Forelimb muscle (tissue), 1 donor: ENCODE results near the gene MIXL1. TPM values are rescaled to one million over a fixed set of nuclear protein-coding genes. Genes with fewer than 3 reads are reported as not detected.
"Not testable (repeated sequence)": the region's sequence is repeated elsewhere in the genome, so short reads cannot be mapped to it uniquely, and the experiment has no call there.

Experiments used
- DNase-seq: peaks from one replicate; pipeline ENCODE4 v3.0.0-alpha.2; 2013; ENCODE audit warnings: low read depth
- polyA plus RNA-seq: library from polyadenylated mRNA; unstranded; fragments of 120-200 nt; gene quantifications from one replicate; pipeline ENCODE4 v1.2.1, GENCODE V29; 2013; ENCODE audit not compliant: insufficient read length

The MIXL1 gene
- polyA plus RNA-seq, 1 donor = 0.44 TPM

DNA sequence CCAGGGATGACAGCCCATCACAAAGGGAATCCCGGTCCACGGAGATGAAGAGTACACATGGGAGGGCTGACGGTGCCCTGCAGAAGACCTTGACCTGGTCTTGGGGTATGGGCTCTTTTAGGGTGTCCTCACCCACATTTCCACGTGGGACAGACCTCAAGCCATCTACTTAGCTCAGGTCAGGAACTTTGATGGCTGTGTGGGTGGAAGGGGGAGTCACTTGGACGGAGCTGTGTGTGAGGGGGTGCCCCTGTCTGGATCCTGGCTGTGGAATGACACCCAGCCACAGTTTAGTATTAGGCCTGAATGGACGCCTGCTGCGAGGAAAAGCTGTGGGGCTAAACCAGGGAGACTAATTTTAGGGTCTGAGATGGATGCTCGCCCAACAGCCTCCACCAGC, 10.9 kb upstream of the MIXL1 start:
- no peak for DNase-seq

DNA sequence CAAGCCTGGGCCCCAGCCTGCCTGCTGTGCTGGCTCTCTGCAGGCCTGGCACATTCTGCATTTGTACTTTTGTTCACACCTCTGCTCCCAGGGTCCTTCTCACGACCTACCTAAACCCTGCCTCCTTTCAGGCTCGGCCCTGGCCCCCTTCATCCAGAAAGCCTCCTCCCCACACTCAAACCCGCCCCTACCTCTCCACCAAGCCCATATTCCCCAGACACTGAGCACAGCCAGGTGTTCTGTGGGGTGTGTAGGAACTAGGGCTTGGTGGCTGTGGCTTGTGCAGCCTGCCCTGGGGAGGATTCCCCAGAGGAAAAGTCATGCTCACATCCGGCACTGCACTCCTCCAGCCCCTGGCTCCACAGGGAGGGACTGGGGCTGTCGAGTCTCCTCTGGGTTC, 8.2 kb upstream of the MIXL1 start:
- no peak for DNase-seq

DNA sequence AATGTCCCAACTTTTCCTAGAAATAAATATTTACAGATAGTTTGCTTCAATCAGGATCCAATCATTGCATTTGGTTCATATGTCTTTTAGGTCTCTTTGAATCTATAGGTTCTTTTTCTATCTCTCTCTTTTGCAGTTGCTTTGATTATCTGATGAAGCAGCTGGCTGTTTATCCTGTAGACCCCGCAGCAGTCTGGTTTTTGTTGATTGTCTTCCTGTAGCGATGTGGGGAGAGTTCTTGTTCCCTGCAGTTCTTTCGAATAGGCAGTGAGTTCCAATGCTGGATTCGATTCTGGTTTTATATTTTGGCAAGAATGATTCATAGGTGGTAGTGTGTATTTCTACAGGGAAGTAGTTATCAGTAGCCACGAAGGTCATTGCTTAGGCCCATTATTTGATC, 7.4 kb upstream of the MIXL1 start:
- DNase-seq = no peak

DNA sequence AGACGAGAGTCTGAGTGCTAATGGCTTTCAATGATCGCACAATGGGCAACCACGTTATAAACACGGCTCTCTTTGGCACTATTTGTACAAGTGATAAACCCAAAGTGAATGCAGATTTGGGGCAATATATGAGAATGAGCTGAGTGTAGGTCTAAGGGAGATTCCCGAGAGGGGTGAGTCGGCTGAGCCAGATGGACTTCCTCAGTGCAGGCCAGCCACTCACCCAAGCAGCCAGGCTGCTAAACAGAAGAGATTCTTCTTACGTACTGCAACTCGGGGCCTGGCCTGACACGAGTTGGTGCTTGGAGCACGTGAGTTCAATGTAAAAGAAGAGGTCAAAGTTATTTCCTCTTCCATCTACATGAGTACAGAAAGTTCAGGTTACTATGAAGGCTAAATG, 6.2 kb upstream of the MIXL1 start:
- DNase-seq = no peak

DNA sequence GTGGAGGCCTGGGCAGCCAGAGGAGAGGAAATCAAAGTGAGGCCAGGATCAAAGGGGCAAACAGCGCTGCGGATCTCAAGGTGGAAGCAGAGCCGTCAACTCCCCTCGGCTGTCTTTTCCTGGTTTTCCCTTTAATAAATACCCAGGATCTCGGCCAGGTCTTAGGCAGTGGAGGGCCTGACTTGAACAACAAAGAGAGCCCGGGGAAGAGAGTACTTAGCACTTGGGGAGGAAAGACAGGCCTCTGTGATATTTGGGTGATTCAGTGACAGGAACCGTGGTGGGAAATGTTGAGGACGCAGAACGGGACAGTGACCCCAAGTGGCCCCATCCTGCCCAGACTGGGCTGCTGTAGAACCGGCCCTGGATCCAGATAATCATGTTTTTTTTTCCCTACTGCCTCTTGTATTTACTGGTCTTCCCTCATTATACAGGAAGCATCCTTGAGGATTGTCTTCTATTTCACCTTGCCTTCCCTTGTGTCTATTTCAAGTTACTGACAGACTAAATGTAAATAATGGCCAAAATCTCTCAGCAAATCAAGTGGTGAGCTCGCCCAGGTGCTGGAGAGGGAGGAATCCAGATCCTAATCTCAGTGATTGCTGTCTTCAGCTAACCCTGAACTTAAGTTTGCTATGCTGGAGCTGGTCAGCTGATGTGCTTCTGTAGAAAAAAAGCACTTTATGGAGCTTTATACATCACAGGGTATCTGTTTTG, 2.8 kb upstream of the MIXL1 start:
- no peak for DNase-seq

DNA sequence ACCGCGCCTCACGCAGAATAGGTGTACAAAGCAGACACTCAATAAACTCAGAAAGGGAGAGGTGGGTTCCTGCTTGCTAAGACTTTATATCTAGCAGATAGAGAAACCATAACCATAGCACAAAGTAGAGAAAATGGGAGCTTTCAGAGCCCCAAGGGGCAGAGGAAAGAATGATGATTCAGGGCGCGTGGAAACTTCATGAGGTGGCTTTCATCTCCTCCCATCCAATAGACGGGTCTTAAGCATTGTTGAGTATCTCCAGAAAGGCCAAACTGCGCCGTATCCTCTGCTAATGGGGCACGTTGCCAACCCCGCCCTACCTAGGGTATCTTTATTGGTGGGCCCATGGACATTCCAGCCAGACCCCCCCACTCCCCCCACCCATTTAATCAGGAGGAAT, 778 bp upstream of the MIXL1 start:
- DNase-seq = no peak

DNA sequence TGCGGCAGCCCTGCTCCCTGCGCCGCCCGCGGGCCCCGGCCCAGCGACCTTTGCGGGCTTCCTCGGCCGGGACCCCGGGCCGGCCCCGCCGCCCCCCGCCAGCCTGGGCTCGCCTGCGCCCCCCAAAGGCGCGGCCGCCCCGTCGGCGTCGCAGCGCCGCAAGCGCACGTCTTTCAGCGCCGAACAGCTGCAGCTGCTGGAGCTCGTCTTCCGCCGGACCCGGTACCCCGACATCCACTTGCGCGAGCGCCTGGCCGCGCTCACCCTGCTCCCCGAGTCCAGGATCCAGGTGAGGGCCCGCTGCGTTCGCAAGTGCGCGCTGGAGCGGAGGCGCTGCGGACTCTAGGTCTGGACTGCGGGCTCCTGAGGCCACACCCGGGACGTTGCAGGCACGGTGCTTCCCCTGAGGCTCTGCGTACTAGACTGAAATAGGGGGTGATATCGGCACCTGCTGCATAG, 351 bp downstream of the MIXL1 start:
- DNase-seq = no peak

DNA sequence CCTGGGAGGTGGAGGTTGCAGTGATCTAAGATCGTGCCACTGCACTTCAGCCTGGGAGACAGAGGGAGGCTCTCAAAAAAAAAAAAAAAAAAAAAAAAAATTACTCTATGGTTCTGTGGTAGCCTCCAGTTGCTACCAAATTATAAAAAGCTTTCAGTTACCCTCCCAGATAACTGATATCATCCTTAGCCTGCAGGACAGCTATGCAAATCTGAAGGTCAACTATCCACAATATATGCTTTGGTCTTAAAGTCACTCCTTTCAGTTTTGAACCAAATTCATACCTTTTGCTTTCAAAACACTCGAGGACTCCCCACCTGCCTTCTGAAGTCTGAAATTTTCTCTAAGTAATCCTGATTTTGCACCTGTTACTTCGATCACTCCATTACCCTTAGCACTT, 3.1 kb downstream of the MIXL1 start:
- no peak for DNase-seq

DNA sequence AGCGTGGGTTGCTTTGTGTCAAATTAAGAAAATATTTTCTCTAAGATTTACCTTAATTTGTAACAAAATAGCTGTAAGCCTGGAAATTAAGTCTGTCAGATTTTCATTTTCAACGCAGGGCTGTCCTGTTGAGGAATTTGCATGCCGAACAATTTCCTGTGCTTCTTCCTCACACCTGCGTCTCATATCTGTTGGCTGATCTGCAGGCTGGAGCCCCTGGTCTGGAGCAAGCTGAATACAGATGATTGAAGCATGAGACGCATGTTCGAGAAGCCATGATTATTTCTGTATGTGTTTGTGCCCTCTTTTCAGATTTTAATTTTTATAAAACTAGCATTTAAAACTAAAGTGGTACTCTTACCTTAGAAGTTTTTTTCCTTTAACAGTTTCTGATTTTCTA, 9.8 kb downstream of the MIXL1 start:
- DNase-seq = no peak

DNA sequence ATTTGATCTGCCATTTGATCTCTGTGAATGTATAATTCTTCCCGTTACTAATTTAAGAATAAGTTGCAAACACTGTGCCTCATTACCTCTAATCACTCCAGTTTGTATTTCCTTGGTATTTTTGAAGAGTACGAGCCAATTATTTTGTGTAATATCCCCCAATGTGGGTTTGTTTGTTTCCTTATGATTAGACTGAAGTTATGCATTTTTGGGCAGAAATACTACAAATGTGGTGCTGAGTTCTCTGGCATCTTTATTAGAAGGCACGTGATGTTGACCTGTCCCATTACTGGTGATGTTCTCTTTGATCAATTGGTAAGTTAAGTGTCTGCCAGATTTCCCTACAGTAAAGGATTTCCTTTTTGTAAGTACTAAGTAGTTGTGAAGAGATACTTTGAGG, 10.3 kb downstream of the MIXL1 start:
- DNase-seq = no peak

DNA sequence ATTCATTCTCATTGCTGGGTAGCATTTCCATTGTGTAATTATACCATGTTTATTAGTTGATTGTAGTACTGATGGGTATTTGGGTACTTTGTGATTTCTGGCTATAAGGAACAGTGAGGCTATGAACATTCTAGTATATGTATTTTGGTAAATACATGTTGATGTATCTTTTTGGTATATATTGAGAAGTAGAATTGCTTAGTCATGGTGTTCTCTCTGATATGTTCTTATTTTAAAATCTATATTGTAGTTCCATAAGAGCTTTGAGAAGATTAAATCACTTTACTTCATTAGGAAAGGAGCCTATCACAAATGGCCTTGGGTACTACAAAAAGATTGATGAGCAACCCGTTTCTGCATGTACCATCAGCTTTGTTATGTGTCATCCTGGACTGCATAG, 13.4 kb downstream of the MIXL1 start:
- DNase-seq = no peak

DNA sequence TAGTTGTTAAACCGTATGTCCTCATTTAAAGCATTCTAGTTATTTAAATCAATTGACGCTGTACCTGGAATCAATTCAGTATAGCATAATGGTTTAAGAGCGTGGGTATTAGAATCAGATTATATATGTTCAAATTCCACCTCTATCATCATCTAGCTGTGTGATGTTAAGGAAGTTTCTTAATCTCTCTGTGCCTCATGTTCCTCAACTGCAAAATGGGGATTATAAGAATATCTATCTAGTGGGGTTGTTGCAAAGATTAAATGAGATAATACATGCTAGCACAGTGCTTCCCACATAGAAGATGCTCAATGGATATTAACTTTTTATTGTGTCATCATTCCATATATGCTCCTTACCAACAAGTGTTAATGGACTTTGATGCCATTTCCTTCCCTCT, 16.0 kb downstream of the MIXL1 start:
- no peak for DNase-seq

DNA sequence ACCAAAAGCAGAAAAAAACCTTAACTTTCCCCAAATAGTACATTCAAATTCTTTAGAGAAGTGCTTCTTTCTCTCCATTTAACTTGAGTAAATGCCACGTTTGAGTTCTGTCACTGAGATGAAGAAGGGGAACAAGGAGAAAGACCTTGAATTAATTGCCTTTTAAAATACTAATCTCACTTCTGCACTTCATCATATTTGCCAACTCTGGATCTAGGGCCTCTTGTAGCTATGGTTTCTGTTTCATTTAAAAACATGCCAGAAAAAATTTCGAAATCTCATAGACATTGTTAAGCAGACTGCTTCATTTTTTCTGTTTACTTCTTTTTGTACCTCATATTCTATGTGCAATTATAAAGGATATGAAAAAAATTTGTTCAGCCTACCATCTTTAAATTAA, 24.6 kb downstream of the MIXL1 start:
- DNase-seq = no peak

DNA sequence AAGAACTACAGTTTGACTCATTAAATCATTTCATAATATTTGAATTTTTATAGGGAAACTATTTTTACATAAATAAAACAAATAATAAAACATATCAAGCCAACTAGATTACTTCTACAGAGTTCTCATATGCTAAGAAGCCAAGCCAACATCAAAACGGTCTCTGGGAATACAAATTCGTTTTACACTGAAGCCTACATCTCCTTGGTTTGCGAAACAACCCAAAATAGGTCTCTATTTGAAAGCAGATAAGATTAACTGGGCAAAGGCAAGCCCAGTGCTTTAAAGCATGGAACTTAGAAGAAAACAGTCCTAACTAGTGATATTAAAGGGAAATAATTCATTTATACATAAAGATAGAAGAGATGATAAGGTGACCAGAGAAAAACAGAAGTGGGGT, 25.3 kb downstream of the MIXL1 start:
- DNase-seq = no peak

DNA sequence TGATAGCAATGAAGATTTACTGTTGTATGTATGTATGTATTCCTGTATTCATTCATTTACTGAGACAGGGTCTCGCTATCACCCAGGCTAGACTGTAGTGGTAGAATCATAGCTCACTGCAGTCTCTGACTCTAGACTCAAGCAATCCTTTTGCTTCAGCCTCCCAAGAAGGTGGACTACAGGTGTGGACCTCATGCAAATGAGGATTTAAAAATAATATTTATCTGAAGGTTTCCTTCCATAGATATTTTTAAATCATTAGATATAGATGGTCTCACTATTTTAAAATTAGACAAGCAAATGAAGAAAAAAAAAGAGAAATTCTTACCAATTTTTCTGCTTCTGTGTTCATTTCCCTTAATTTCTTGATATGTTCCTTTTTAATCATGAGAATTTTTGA, 27.0 kb downstream of the MIXL1 start:
- no peak for DNase-seq

DNA sequence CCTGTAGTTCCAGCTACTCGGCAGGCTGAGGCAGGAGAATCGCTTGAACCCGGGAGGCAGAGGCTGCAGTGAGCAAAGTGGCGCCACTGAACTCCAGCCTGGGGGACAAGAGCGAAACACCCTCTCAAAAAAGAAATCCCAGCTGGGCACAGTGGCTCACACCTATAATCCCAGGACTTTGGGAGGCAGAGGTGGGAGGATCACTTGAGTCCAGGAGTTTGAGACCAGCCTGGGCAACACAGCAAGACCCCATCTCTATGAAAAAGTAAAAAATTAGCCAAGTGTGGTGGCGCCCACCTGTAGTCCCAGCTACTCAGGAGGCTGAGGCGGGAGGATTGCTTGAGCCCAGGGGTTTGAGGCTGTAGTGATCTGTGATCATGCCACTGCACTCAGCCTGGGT, 29.4 kb downstream of the MIXL1 start:
- not testable (repeated sequence) for DNase-seq

DNA sequence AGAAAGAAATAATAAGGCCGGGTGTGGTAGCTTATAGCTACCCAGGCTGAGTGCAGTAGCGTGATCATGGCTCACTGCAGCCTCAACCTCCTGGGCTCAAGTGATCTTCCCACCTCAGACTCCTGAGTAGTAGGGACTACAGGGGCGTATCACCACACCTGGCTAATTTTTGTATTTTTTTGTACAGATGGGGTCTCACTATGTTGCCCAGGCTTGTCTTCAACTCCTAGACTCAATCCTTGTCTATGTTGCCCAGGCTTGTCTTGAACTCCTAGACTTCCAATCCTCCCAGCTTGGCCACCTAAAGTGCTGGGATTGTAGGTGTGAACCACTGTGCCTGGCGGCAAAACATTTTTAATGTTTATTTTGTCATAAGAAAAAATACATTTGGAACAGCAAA, 30.5 kb downstream of the MIXL1 start:
- no peak for DNase-seq

DNA sequence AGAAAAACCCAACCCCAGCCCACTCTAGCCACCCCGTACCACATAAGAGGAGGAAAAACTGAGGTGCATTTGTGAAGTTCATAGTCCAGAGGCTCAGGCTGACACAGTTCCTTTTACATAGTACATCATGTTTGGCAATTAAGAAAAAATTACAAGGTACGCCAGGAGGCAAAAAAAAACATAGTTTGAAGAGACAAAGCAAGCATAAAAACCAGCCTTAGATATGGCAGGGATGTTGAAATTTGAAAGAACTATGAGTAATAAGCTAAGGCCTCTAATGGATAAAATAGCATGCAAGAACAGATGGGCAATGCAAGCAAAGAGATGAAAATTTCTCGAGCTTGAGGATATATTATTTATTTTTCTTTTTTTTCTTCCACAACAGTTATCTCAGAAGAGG, 31.9 kb downstream of the MIXL1 start:
- no peak for DNase-seq

DNA sequence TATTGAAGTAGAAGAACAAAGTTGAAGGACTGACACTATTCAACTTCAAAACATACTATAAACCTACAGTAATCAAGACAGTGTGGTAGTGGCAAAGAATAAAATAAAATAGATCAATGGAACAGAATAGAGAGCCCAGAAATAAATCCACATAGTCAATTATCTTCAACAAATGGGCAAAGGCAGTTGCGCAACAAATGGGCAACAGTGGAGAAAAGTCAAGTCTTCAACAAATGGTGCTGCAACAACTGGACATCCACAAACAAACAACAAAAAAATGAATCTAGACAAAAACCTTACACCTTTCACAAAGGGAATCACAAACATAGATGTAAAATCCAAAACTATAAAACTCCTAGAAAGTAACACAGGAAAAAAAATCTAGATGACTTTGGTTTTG, 38.4 kb downstream of the MIXL1 start:
- DNase-seq = no peak

DNA sequence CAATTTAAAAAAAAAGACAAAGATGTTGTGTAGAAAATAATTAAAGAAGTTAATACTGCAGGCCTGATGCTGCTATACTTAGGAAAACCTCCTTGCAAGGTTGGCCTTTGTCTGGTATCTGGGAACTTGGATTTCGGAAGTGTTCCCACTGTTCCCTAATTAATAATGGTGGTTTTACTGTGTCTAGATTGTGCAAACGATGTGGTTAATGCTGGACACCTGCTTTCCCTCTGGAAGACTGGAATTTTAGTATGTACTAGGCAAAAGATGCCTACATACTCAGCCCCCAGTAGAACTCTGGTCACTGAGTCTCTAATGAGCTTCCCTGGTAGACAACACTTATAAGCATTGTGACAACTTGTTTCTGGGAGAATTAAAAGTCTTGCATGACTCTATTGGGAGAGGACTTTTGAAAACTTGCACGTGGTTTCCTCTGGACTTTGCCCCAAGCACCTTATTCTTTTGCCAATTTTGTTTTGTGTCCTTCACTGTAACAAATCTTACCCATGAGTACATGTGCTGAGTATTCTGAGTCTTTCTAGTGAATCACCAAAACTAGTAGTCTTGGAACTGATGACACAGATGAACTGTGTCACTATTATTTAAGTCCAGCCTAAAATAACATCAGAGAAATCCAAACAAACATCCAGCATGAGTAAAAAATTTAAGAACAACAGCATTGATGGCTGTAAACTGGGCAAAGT, 45.1 kb downstream of the MIXL1 start:
- no peak for DNase-seq

DNA sequence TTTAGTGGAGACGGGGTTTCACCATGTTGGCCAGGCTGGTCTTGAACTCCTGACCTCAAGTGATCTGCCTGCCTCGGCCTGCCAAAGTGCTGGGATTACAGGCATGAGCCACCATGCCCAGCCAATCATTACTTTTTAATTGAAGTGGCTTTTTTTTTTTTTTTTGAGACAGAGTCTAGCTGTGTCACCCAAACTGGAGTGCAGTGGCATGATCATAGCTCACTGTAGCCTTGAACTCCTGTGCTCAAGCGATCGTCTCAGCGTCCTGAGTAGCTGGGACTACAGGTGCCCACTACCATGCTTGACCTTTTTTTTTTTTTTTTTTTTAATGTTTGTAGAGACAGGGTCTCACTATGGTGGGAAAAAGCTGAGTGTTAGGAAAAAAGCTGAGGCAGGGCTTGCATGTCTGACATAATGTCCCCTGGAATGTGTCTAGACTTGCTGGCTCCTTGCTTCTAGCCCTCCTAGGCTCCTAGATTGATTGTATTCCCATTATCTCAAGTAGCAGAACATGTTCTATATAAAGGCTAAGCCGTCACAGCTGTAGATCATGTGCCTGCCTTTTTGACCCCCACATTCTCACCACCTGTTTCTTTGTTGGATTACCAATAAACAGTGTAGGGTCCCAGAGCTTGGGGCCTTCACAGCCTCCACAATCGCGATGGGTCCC, 48.9 kb downstream of the MIXL1 start:
- DNase-seq = not testable (repeated sequence)

DNA sequence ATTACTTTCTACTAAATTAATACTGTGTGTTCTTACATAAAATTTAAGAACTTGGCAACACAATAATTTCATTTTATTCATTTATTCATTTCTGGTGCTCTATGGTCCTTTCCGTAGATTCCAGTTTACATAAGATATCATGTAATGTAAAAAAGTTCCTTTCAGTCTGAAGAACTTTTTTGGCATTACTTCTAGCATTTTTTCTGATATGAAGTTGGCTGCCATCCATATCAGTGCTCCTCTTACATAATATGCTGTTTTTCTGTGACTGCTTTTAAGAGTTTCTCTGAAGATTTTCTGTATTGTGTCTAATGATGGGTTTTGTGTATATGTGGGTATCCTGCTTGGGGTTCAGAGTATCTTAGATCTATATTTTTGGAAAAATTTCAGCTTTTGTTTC, 50.7 kb downstream of the MIXL1 start:
- no peak for DNase-seq

DNA sequence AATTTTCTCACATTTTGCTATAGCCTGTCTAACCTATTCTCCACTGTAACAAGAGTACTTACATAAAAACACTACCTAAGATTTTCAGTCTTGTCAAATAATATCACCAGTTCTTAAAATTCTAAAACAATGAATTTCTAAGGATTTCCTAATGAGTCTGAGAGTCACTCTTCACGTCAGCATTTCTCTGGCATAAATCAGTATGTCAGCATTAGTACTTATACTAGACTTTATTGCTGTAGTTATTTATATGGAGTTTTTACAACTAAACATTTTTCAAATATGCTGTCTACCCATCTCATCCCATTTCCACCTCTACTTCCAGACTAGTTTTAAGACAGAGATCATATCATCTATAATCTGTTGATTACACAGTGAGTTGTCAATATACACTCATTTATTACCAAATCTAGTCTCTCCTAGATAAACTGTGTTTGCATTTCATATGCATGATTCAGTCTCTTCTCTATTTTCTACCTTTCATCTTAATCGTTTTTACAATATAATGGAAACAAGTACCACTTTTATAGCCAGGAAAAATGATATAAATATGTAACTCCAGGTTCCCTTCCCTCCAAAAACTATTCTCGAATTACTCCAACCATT, 52.7 kb downstream of the MIXL1 start:
- DNase-seq = no peak
